A549 (cell line): ENCODE measurements around the gene NENF. TPM values are rescaled to one million over a fixed set of nuclear protein-coding genes. Genes with fewer than 3 reads are reported as not detected.
A peak's percentile ranks its signal among the peaks of the same experiment; 100 is the strongest.

ENCODE experiments used
- BCL3 ChIP-seq: fragments of >200 bp; sonication (Bioruptor Twin); formaldehyde crosslinking; IDR thresholded peaks from 3 replicates; pipeline ENCODE4 v1.6.1; 2016
- BHLHE40 ChIP-seq: IDR thresholded peaks from 2 replicates; pipeline ENCODE4 v1.6.1; 2012; ENCODE audit warnings: low read depth, low read length, inconsistent platforms
- CBX2 ChIP-seq: fragments of 200-600 bp; sonication (generic); IDR thresholded peaks from 2 replicates; pipeline ENCODE4 v1.6.1; 2016; ENCODE audit warnings: low read depth, mild to moderate bottlenecking, borderline replicate concordance
- CEBPB ChIP-seq, 2 experiments: fragments of >200 bp in 1 of 2; sonication (Bioruptor Twin) in 1 of 2; formaldehyde crosslinking in 1 of 2; IDR thresholded peaks; 2 replicates each; pipeline ENCODE4 v1.6.1; 2012 to 2016
- CHD2 ChIP-seq: fragments of 150-350 bp; IDR thresholded peaks from 2 replicates; pipeline ENCODE4 v1.6.1; 2014; ENCODE audit warnings: low read length; ENCODE audit not compliant: partially characterized antibody
- EHF ChIP-seq: fragments of 250-450 bp; sonication (Bioruptor Pico); IDR thresholded peaks from 2 replicates; pipeline ENCODE4 v1.5.0; 2020; ENCODE audit warnings: mild to moderate bottlenecking
- EP300 ChIP-seq, 2 experiments: fragments of >200 bp; sonication (Bioruptor Twin); formaldehyde crosslinking; IDR thresholded peaks; 2 replicates in 1 of 2; 3 replicates in 1 of 2; pipeline ENCODE4 v1.6.1; 2016 to 2017
- ESRRA ChIP-seq: fragments of 150-350 bp; IDR thresholded peaks from 2 replicates; pipeline ENCODE4 v1.6.1; 2014; ENCODE audit warnings: mild to moderate bottlenecking, low read length, borderline replicate concordance
- FOSB ChIP-seq: fragments of 250-450 bp; sonication (Bioruptor Pico); IDR thresholded peaks from 2 replicates; pipeline ENCODE4 v1.5.0; 2020; ENCODE audit warnings: mild to moderate bottlenecking, moderate library complexity
- FOXS1 ChIP-seq: fragments of 250-450 bp; sonication (Bioruptor Pico); IDR thresholded peaks from 2 replicates; pipeline ENCODE4 v1.5.0; 2020; ENCODE audit warnings: mild to moderate bottlenecking, moderate library complexity
- HDAC2 ChIP-seq: fragments of 200-600 bp; sonication (generic); IDR thresholded peaks from 2 replicates; pipeline ENCODE4 v1.6.1; 2016
- HEYL ChIP-seq: fragments of 250-450 bp; sonication (Bioruptor Pico); IDR thresholded peaks from 2 replicates; pipeline ENCODE4 v1.8.0; 2021; ENCODE audit warnings: mild to moderate bottlenecking, moderate library complexity
- HOXA7 ChIP-seq: fragments of 250-450 bp; sonication (Bioruptor Pico); IDR thresholded peaks from 2 replicates; pipeline ENCODE4 v1.5.0; 2020; ENCODE audit warnings: mild to moderate bottlenecking, moderate library complexity
- JUN ChIP-seq, 2 experiments: fragments of >200 bp; sonication (Bioruptor Twin); formaldehyde crosslinking; IDR thresholded peaks; 2 replicates in 1 of 2; 3 replicates in 1 of 2; pipeline ENCODE4 v1.6.1; 2016 to 2017
- JUNB ChIP-seq: fragments of >200 bp; sonication (Bioruptor Twin); formaldehyde crosslinking; IDR thresholded peaks from 2 replicates; pipeline ENCODE4 v1.6.1; 2016
- MAFK ChIP-seq: fragments of 450-650 bp; IDR thresholded peaks from 2 replicates; pipeline ENCODE4 v1.6.1; 2014; ENCODE audit not compliant: partially characterized antibody
- MAX ChIP-seq: IDR thresholded peaks from 2 replicates; pipeline ENCODE4 v1.6.1; 2012
- NFE2L2 ChIP-seq: fragments of 150-350 bp; conservative IDR thresholded peaks from 2 replicates; pipeline ENCODE4 v1.6.1; 2014; ENCODE audit warnings: low read length
- NR3C1 ChIP-seq: fragments of >200 bp; sonication (Bioruptor Twin); formaldehyde crosslinking; IDR thresholded peaks from 3 replicates; pipeline ENCODE4 v1.6.1; 2017
- POLR2A ChIP-seq: IDR thresholded peaks from 2 replicates; pipeline ENCODE4 v1.6.1; 2012; ENCODE audit warnings: mild to moderate bottlenecking, low read length
- RAD21 ChIP-seq, 2 experiments: fragments of >200 bp in 1 of 2; sonication (Bioruptor Twin) in 1 of 2; formaldehyde crosslinking in 1 of 2; IDR thresholded peaks in 1 of 2; conservative IDR thresholded peaks in 1 of 2; 2 replicates in 1 of 2; 3 replicates in 1 of 2; pipeline ENCODE4 v1.6.1; 2012 to 2018; ENCODE audit warnings: inconsistent platforms in 1 of 2
- RARB ChIP-seq: fragments of 250-450 bp; sonication (Bioruptor Pico); IDR thresholded peaks from 2 replicates; pipeline ENCODE4 v1.8.0; 2021; ENCODE audit warnings: mild to moderate bottlenecking, moderate library complexity
- REST ChIP-seq: fragments of 200-600 bp; sonication (generic); IDR thresholded peaks from 2 replicates; pipeline ENCODE4 v1.6.1; 2016; ENCODE audit warnings: antibody characterized with exemption, mild to moderate bottlenecking, moderate library complexity
- SREBF2 ChIP-seq: fragments of 450-650 bp; IDR thresholded peaks from 2 replicates; pipeline ENCODE4 v1.6.1; 2014; ENCODE audit warnings: mild to moderate bottlenecking, moderate library complexity
- USF2 ChIP-seq: fragments of 450-650 bp; IDR thresholded peaks from 2 replicates; pipeline ENCODE4 v1.6.1; 2014; ENCODE audit warnings: antibody characterized with exemption
- ZC3H11A ChIP-seq: fragments of 450-650 bp; IDR thresholded peaks from 2 replicates; pipeline ENCODE4 v1.6.1; 2014; ENCODE audit warnings: antibody characterized with exemption, mild to moderate bottlenecking
- ZNF302 ChIP-seq: fragments of 250-450 bp; sonication (Bioruptor Pico); IDR thresholded peaks from 2 replicates; pipeline ENCODE4 v1.9.0; 2021; ENCODE audit warnings: inconsistent platforms, mild to moderate bottlenecking, moderate library complexity
- polyA plus RNA-seq, 4 experiments: library from polyadenylated mRNA; depleted of rRNA in 3 of 4; stranded (reverse); fragments of >200 nt; fragmentation: RNase III in 1 of 4; extraction: RNeasy Plus Mini Kit Qiagen cat#74134 plus additional on column Dnase treatment in 1 of 4; gene quantifications; 2 replicates in 3 of 4; 3 replicates in 1 of 4; pipeline ENCODE4 v1.2.3, GENCODE V29; 2011 to 2017
- TF ChIP-seq, protein P1 (sequence below): IDR thresholded peaks from 2 replicates; pipeline ENCODE4 v1.6.1; 2012; ENCODE audit warnings: low read depth, borderline replicate concordance
- TF ChIP-seq, protein P2 (sequence below): fragments of 150-350 bp; IDR thresholded peaks from 2 replicates; pipeline ENCODE4 v1.6.1; 2014; ENCODE audit warnings: low read depth, mild to moderate bottlenecking, low read length
- TF ChIP-seq, protein P3 (sequence below): fragments of 250-450 bp; sonication (Bioruptor Pico); IDR thresholded peaks from 2 replicates; pipeline ENCODE4 v1.5.0; 2021; ENCODE audit warnings: mild to moderate bottlenecking, moderate library complexity, borderline replicate concordance
- TF ChIP-seq, protein P4 (sequence below): fragments of >200 bp; sonication (Bioruptor Twin); formaldehyde crosslinking; IDR thresholded peaks from 2 replicates; pipeline ENCODE4 v1.6.1; 2016
- TF ChIP-seq, protein P5 (sequence below): fragments of >200 bp; sonication (Bioruptor Twin); formaldehyde crosslinking; IDR thresholded peaks from 3 replicates; pipeline ENCODE4 v1.5.1; 2016

The NENF gene
- polyA plus RNA-seq, 2 of the 4 experiments (the other 2 are of a cell fraction), result 55.3 to 83.9 TPM

- TF ChIP-seq, protein P1, sequence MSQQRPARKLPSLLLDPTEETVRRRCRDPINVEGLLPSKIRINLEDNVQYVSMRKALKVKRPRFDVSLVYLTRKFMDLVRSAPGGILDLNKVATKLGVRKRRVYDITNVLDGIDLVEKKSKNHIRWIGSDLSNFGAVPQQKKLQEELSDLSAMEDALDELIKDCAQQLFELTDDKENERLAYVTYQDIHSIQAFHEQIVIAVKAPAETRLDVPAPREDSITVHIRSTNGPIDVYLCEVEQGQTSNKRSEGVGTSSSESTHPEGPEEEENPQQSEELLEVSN, result no peak
- TF ChIP-seq REST (no peak), JUNB (no peak), EHF (peak; percentile 100), BCL3 (no peak), FOSB (CRISPR knock-in tag) (peak; percentile 98), HDAC2 (no peak), RARB (peak; percentile 93), BHLHE40 (no peak), SREBF2 (no peak), CEBPB (IDR thresholded peaks at IDR 0.05) (no peak), RAD21 (conservative IDR thresholded peaks at IDR 0.05 in 1 of 2, IDR thresholded peaks at IDR 0.05 in 1 of 2) (no peak), MAFK (no peak), JUN (IDR thresholded peaks at IDR 0.05) (no peak), POLR2A (no peak), NFE2L2 (no peak), ZNF302 (peak; percentile 99), MAX (no peak), ESRRA (no peak), FOXS1 (CRISPR knock-in tag) (peak; percentile 99), NR3C1 (no peak), EP300 (IDR thresholded peaks at IDR 0.05) (no peak), USF2 (no peak), HOXA7 (CRISPR knock-in tag) (peak; percentile 98), ZC3H11A (no peak), CHD2 (no peak), HEYL (peak; percentile 100), CBX2 (no peak)
- TF ChIP-seq, protein P2, sequence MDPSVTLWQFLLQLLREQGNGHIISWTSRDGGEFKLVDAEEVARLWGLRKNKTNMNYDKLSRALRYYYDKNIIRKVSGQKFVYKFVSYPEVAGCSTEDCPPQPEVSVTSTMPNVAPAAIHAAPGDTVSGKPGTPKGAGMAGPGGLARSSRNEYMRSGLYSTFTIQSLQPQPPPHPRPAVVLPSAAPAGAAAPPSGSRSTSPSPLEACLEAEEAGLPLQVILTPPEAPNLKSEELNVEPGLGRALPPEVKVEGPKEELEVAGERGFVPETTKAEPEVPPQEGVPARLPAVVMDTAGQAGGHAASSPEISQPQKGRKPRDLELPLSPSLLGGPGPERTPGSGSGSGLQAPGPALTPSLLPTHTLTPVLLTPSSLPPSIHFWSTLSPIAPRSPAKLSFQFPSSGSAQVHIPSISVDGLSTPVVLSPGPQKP, result no peak
- TF ChIP-seq, protein P3, sequence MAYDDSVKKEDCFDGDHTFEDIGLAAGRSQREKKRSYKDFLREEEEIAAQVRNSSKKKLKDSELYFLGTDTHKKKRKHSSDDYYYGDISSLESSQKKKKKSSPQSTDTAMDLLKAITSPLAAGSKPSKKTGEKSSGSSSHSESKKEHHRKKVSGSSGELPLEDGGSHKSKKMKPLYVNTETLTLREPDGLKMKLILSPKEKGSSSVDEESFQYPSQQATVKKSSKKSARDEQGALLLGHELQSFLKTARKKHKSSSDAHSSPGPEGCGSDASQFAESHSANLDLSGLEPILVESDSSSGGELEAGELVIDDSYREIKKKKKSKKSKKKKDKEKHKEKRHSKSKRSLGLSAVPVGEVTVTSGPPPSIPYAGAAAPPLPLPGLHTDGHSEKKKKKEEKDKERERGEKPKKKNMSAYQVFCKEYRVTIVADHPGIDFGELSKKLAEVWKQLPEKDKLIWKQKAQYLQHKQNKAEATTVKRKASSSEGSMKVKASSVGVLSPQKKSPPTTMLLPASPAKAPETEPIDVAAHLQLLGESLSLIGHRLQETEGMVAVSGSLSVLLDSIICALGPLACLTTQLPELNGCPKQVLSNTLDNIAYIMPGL, result peak; percentile 96
- TF ChIP-seq, protein P4, sequence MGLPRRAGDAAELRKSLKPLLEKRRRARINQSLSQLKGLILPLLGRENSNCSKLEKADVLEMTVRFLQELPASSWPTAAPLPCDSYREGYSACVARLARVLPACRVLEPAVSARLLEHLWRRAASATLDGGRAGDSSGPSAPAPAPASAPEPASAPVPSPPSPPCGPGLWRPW, result no peak
- TF ChIP-seq, protein P5, sequence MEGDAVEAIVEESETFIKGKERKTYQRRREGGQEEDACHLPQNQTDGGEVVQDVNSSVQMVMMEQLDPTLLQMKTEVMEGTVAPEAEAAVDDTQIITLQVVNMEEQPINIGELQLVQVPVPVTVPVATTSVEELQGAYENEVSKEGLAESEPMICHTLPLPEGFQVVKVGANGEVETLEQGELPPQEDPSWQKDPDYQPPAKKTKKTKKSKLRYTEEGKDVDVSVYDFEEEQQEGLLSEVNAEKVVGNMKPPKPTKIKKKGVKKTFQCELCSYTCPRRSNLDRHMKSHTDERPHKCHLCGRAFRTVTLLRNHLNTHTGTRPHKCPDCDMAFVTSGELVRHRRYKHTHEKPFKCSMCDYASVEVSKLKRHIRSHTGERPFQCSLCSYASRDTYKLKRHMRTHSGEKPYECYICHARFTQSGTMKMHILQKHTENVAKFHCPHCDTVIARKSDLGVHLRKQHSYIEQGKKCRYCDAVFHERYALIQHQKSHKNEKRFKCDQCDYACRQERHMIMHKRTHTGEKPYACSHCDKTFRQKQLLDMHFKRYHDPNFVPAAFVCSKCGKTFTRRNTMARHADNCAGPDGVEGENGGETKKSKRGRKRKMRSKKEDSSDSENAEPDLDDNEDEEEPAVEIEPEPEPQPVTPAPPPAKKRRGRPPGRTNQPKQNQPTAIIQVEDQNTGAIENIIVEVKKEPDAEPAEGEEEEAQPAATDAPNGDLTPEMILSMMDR, result no peak
Observed at GRCh38 chr1:212477680-212478466, 45.2 kb downstream of the NENF start (continued).
